H9 (cell line): ENCODE data around the gene RDH5. TPM values are rescaled to one million over a fixed set of nuclear protein-coding genes. Genes with fewer than 3 reads are reported as not detected.

ENCODE experiments used
- DNase-seq: peaks from one replicate; pipeline ENCODE4 v3.0.0-alpha.2; 2017
- H2AFZ ChIP-seq: one replicate; pipeline ENCODE4 v1.6.1; 2013; ENCODE audit warnings: mild to moderate bottlenecking, low read length, control low read depth, moderate library complexity
- H2AK5ac ChIP-seq: 2 replicates; pipeline ENCODE4 v1.6.1; 2013; ENCODE audit warnings: low read length, control low read depth, mixed read lengths; ENCODE audit not compliant: insufficient read length
- H2BK120ac ChIP-seq: one replicate; pipeline ENCODE4 v1.6.1; 2013; ENCODE audit warnings: low read depth, mild to moderate bottlenecking, low read length, control low read depth, inconsistent platforms; ENCODE audit not compliant: poor library complexity, severe bottlenecking
- H2BK12ac ChIP-seq: 2 replicates; pipeline ENCODE4 v1.6.1; 2013; ENCODE audit warnings: low read length, control low read depth, mixed read lengths, low read depth; ENCODE audit not compliant: insufficient read length
- H2BK15ac ChIP-seq: 2 replicates; pipeline ENCODE4 v1.6.1; 2013; ENCODE audit warnings: low read depth, low read length, control low read depth
- H2BK20ac ChIP-seq: one replicate; pipeline ENCODE4 v1.6.1; 2013; ENCODE audit warnings: low read depth, mild to moderate bottlenecking, low read length, control low read depth, inconsistent platforms; ENCODE audit not compliant: poor library complexity, severe bottlenecking
- H2BK5ac ChIP-seq: 2 replicates; pipeline ENCODE4 v1.6.1; 2013; ENCODE audit warnings: low read length, control low read depth, mixed read lengths; ENCODE audit not compliant: insufficient read length
- H3K14ac ChIP-seq: 2 replicates; pipeline ENCODE4 v1.6.1; 2013; ENCODE audit warnings: low read length, control low read depth; ENCODE audit not compliant: insufficient read depth
- H3K18ac ChIP-seq: 2 replicates; pipeline ENCODE4 v1.6.1; 2013; ENCODE audit warnings: low read depth, mild to moderate bottlenecking, mixed read lengths, low read length, control low read depth; ENCODE audit not compliant: insufficient read length
- H3K23ac ChIP-seq: 2 replicates; pipeline ENCODE4 v1.6.1; 2013; ENCODE audit warnings: low read length, control low read depth, mixed read lengths, low read depth; ENCODE audit not compliant: insufficient read length
- H3K23me2 ChIP-seq: 2 replicates; pipeline ENCODE4 v1.6.1; 2013; ENCODE audit warnings: low read depth, mild to moderate bottlenecking, mixed read lengths, low read length, control low read depth; ENCODE audit not compliant: insufficient read length, poor library complexity, severe bottlenecking
- H3K27ac ChIP-seq: 2 replicates; pipeline ENCODE4 v1.5.1; 2013; ENCODE audit warnings: low read length, control low read depth, mixed read lengths, low read depth; ENCODE audit not compliant: insufficient read length
- H3K27me3 ChIP-seq: 2 replicates; pipeline ENCODE4 v1.6.1; 2013; ENCODE audit warnings: low read length, control low read depth, inconsistent platforms; ENCODE audit not compliant: insufficient read depth
- H3K4ac ChIP-seq: 2 replicates; pipeline ENCODE4 v1.6.1; 2013; ENCODE audit warnings: low read depth, mild to moderate bottlenecking, control low read depth, inconsistent platforms, low read length, moderate library complexity
- H3K4me1 ChIP-seq: 2 replicates; pipeline ENCODE4 v1.6.1; 2013; ENCODE audit warnings: low read length, control low read depth, inconsistent platforms; ENCODE audit not compliant: insufficient read depth
- H3K4me2 ChIP-seq: 2 replicates; pipeline ENCODE4 v1.6.1; 2013; ENCODE audit warnings: low read length, control low read depth, mixed read lengths; ENCODE audit not compliant: insufficient read length, insufficient read depth
- H3K56ac ChIP-seq: 2 replicates; pipeline ENCODE4 v1.6.1; 2013; ENCODE audit warnings: low read depth, mild to moderate bottlenecking, mixed read lengths, low read length, control low read depth; ENCODE audit not compliant: insufficient read length
- H3K79me1 ChIP-seq: 2 replicates; pipeline ENCODE4 v1.6.1; 2013; ENCODE audit warnings: low read depth, mild to moderate bottlenecking, moderate library complexity, low read length, control low read depth, inconsistent platforms; ENCODE audit not compliant: insufficient read depth, poor library complexity, severe bottlenecking
- H3K79me2 ChIP-seq: 2 replicates; pipeline ENCODE4 v1.6.1; 2013; ENCODE audit warnings: low read length, control low read depth, inconsistent platforms; ENCODE audit not compliant: insufficient read depth
- H3K9ac ChIP-seq: 2 replicates; pipeline ENCODE4 v1.6.1; 2013; ENCODE audit warnings: low read length, control low read depth, mixed read lengths; ENCODE audit not compliant: insufficient read length; ENCODE audit errors: extremely low read depth
- H3K9me3 ChIP-seq: one replicate; pipeline ENCODE4 v1.6.1; 2013; ENCODE audit warnings: low read depth, low read length, inconsistent platforms; ENCODE audit not compliant: control insufficient read depth
- H3T11ph ChIP-seq: one replicate; pipeline ENCODE4 v1.6.1; 2013; ENCODE audit warnings: mild to moderate bottlenecking, low read length, control low read depth, inconsistent platforms
- H4K20me1 ChIP-seq: one replicate; pipeline ENCODE4 v1.6.1; 2013; ENCODE audit not compliant: control insufficient read depth, insufficient read length, insufficient read depth
- H4K5ac ChIP-seq: 2 replicates; pipeline ENCODE4 v1.6.1; 2013; ENCODE audit warnings: low read depth, mild to moderate bottlenecking, mixed read lengths, low read length, control low read depth; ENCODE audit not compliant: insufficient read length
- H4K8ac ChIP-seq: replicated peaks from 2 replicates; pipeline ENCODE4 v1.6.1; 2013; ENCODE audit warnings: low read length, control low read depth, mixed read lengths, low read depth; ENCODE audit not compliant: insufficient read length
- H4K91ac ChIP-seq: 2 replicates; pipeline ENCODE4 v1.6.1; 2013; ENCODE audit warnings: low read depth, mild to moderate bottlenecking, moderate library complexity, mixed read lengths, low read length, control low read depth; ENCODE audit not compliant: insufficient read length
- H3K27ac Mint-ChIP-seq, 3 experiments: 2 replicates in 2 of 3; 3 replicates in 1 of 3; pipeline ENCODE4 v1.8.0; 2020 to 2021; ENCODE audit warnings: mixed read lengths in 3 of 3, mild to moderate bottlenecking in 1 of 3, moderate library complexity in 1 of 3
- H3K27me3 Mint-ChIP-seq: 2 replicates; pipeline ENCODE4 v1.8.0; 2021; ENCODE audit warnings: low read depth, mild to moderate bottlenecking, moderate library complexity, mixed read lengths
- H3K36me3 Mint-ChIP-seq, 3 experiments: 2 replicates in 2 of 3; 3 replicates in 1 of 3; pipeline ENCODE4 v1.8.0; 2020 to 2021; ENCODE audit warnings: low read depth in 3 of 3, mixed read lengths in 3 of 3; ENCODE audit not compliant: insufficient read depth in 1 of 3
- H3K4me1 Mint-ChIP-seq, 2 experiments: 2 replicates each; pipeline ENCODE4 v1.8.0; 2020; ENCODE audit warnings: mixed read lengths in 2 of 2
- H3K4me3 Mint-ChIP-seq, 2 experiments: 2 replicates in 1 of 2; 3 replicates in 1 of 2; pipeline ENCODE4 v1.8.0; 2020 to 2021; ENCODE audit warnings: mild to moderate bottlenecking in 2 of 2, mixed read lengths in 2 of 2, moderate library complexity in 1 of 2
- H3K9me3 Mint-ChIP-seq, 2 experiments: 2 replicates in 1 of 2; 3 replicates in 1 of 2; pipeline ENCODE4 v1.8.0; 2020; ENCODE audit warnings: mild to moderate bottlenecking in 2 of 2, mixed read lengths in 2 of 2, moderate library complexity in 1 of 2
- WGBS: extraction: QIAGEN DNeasy Blood & Tissue Kit; methylation state at CpG from one replicate; pipeline ENCODE4 v1.1.7; 2013; ENCODE audit warnings: missing lambda C conversion rate, low lambda C conversion rate, mixed read lengths; ENCODE audit not compliant: insufficient read length; ENCODE audit errors: extremely low coverage; 5-methylcytosine and 5-hydroxymethylcytosine counted together
- total RNA-seq: library from RNA; stranded (reverse); gene quantifications from 2 replicates; pipeline ENCODE4 v1.2.1, GENCODE V29; 2021
- TF ChIP-seq, protein P1 (sequence below): fragments of 200-600 bp; sonication (generic); conservative IDR thresholded peaks from 3 replicates; pipeline ENCODE4 v1.8.0; 2021; ENCODE audit warnings: antibody characterized with exemption, mild to moderate bottlenecking

RDH5 gene
- total RNA-seq, 1 experiment from 2014 or later: 6.6 TPM

DNA sequence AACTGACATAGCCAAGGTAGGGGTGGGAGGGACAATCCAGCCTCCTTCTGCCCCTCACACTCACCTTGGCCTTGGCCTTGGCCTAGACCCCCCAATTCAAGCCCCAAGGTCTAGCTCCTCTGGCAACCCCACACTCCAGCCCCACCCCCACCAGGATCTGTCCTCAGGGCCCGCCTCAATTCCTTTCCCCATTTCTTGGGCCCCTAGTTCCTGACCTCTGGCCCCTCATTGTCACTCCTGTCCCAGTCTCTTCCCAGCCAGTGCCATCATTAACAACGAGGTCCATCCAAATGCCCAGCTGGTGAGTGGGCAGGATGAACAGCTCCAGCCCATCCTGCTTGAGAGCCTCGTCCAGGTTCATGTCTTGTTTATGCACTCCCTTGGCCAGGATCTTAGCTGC is 15.9 kb downstream of the RDH5 start:
- WGBS: no CpG with 5 or more reads among the region's 3 CpGs
- no peak overlapping the region for H2AK5ac ChIP-seq
- H4K5ac ChIP-seq: no peak overlapping the region
- no peak overlapping the region for H3K14ac ChIP-seq
- H3K9me3 ChIP-seq: no peaks in the 10 kb centered on the region
- H3K4me3 Mint-ChIP-seq: peak overlapping the region in 1 of 2 experiments; percentile 50; a peak in 2 of 5 replicates
- TF ChIP-seq, protein P1, sequence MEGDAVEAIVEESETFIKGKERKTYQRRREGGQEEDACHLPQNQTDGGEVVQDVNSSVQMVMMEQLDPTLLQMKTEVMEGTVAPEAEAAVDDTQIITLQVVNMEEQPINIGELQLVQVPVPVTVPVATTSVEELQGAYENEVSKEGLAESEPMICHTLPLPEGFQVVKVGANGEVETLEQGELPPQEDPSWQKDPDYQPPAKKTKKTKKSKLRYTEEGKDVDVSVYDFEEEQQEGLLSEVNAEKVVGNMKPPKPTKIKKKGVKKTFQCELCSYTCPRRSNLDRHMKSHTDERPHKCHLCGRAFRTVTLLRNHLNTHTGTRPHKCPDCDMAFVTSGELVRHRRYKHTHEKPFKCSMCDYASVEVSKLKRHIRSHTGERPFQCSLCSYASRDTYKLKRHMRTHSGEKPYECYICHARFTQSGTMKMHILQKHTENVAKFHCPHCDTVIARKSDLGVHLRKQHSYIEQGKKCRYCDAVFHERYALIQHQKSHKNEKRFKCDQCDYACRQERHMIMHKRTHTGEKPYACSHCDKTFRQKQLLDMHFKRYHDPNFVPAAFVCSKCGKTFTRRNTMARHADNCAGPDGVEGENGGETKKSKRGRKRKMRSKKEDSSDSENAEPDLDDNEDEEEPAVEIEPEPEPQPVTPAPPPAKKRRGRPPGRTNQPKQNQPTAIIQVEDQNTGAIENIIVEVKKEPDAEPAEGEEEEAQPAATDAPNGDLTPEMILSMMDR: no peak
- no peak overlapping the region for H3K23ac ChIP-seq
- H4K91ac ChIP-seq: no peak overlapping the region
- no peak overlapping the region for H2BK120ac ChIP-seq
- H3K27ac Mint-ChIP-seq: peak overlapping the region in 1 of 3 experiments; percentile 67; a peak in 1 of 7 replicates
- no peak overlapping the region for H2BK12ac ChIP-seq
- H3K9ac ChIP-seq: no peak overlapping the region
- DNase-seq: no peak
- H3K4me1 Mint-ChIP-seq: peaks cover 21 to 26% of the 10 kb centered on the region in 2 experiments
- peaks cover 2% of the 10 kb centered on the region for H4K20me1 ChIP-seq
- no peak overlapping the region for H3K4ac ChIP-seq
- H3K23me2 ChIP-seq: peaks cover 9% of the 10 kb centered on the region
- no peaks in the 10 kb centered on the region for H3K4me1 ChIP-seq
- no peak overlapping the region for H2BK15ac ChIP-seq
- H2AFZ ChIP-seq: no peak overlapping the region
- H4K8ac ChIP-seq: no peak overlapping the region
- no peaks in the 10 kb centered on the region for H3K27me3 ChIP-seq
- no peak overlapping the region for H2BK20ac ChIP-seq
- no peaks in the 10 kb centered on the region; a peak in 1 of 7 replicates for H3K36me3 Mint-ChIP-seq
- no peaks in the 10 kb centered on the region for H3K9me3 Mint-ChIP-seq
- no peak overlapping the region for H3T11ph ChIP-seq
- H3K79me1 ChIP-seq: no peaks in the 10 kb centered on the region
- no peak overlapping the region for H3K27ac ChIP-seq
- no peak overlapping the region for H3K4me2 ChIP-seq
- H3K56ac ChIP-seq: no peak overlapping the region
- H3K27me3 Mint-ChIP-seq: no peaks in the 10 kb centered on the region; the same call in 1 of the 2 replicates
- no peaks in the 10 kb centered on the region for H3K79me2 ChIP-seq
- no peak overlapping the region for H2BK5ac ChIP-seq
- H3K18ac ChIP-seq: no peak overlapping the region
